Spleen (tissue), 11 donors: ENCODE results near the gene PAXIP1. TPM values are rescaled to one million over a fixed set of nuclear protein-coding genes. Genes with fewer than 3 reads are reported as not detected.

ENCODE experiments used
- DNase-seq: peaks from one replicate; pipeline ENCODE4 v3.0.0-alpha.2; 2020
- H3K27ac ChIP-seq, 8 donors: fragments of 200-600 bp; sonication (generic) in 7 of 8; 1 replicate in 4 of 8; 2 replicates in 4 of 8; pipeline versions ENCODE4 v1.5.0 to v1.8.0; 2016 to 2021; ENCODE audit warnings: inconsistent platforms in 4 of 8, mild to moderate bottlenecking in 4 of 8, moderate library complexity in 1 of 8
- H3K27me3 ChIP-seq, 7 donors: fragments of 200-600 bp; sonication (generic) in 6 of 7; replicated peaks in 1 of 7; 1 replicate in 4 of 7; 2 replicates in 3 of 7; pipeline versions ENCODE4 v1.5.0 to v1.8.0; 2016 to 2021; ENCODE audit warnings: inconsistent platforms in 3 of 7, mild to moderate bottlenecking in 1 of 7
- H3K36me3 ChIP-seq, 6 donors: fragments of 200-600 bp; sonication (generic) in 5 of 6; 1 replicate in 4 of 6; 2 replicates in 2 of 6; pipeline versions ENCODE4 v1.5.0 to v1.8.0; 2016 to 2021; ENCODE audit warnings: inconsistent platforms in 2 of 6
- H3K4me1 ChIP-seq, 6 donors: fragments of 200-600 bp; sonication (generic) in 5 of 6; 1 replicate in 3 of 6; 2 replicates in 3 of 6; pipeline versions ENCODE4 v1.5.0 to v1.8.0; 2016 to 2021; ENCODE audit warnings: inconsistent platforms in 3 of 6
- H3K4me3 ChIP-seq, 8 donors: fragments of 200-600 bp; sonication (generic) in 7 of 8; 1 replicate in 4 of 8; 2 replicates in 4 of 8; pipeline versions ENCODE4 v1.5.0 to v1.8.0; 2016 to 2021; ENCODE audit warnings: inconsistent platforms in 4 of 8, mild to moderate bottlenecking in 4 of 8, moderate library complexity in 2 of 8
- H3K9me3 ChIP-seq, 8 donors: fragments of 200-600 bp; sonication (generic) in 7 of 8; 1 replicate in 4 of 8; 2 replicates in 4 of 8; pipeline versions ENCODE4 v1.5.0 to v1.8.0; 2016 to 2021; ENCODE audit warnings: inconsistent platforms in 4 of 8
- POLR2A ChIP-seq, 3 donors: fragments of 450-650 bp; IDR thresholded peaks; one replicate each; pipeline ENCODE4 v1.5.1; 2017; ENCODE audit warnings: antibody characterized with exemption in 3 of 3, mild to moderate bottlenecking in 1 of 3
- POLR2AphosphoS5 ChIP-seq, 3 donors: sonication (generic); formaldehyde crosslinking; IDR thresholded peaks; one replicate each; pipeline ENCODE4 v1.5.1; 2017; ENCODE audit warnings: antibody characterized with exemption in 3 of 3
- WGBS, 5 donors: extraction: QIAGEN DNeasy Blood & Tissue Kit in 3 of 5; methylation state at CpG; one replicate each; pipeline versions ENCODE4 v1.1.5 to v1.1.7; 2013 to 2018; 5-methylcytosine and 5-hydroxymethylcytosine counted together
- intact Hi-C: fragments of 100-400 bp; cut with DNase I; formaldehyde crosslinking; loops from one replicate; pipeline ENCODE4 v1.15.0; 2023; ENCODE audit warnings: low total_unique reads
- polyA plus RNA-seq, 3 donors: library from polyadenylated mRNA; stranded (reverse); fragments of 200-250 nt; gene quantifications; one replicate each; pipeline ENCODE4 v1.2.1, GENCODE V29; 2013
- total RNA-seq, 7 donors: library from RNA; depleted of rRNA in 3 of 7; stranded (reverse); fragments of >200 nt in 3 of 7; fragmentation: NEBNext Ultra II Directional in 4 of 7; extraction: Animal tissue kit (Norgen Biotek cat#: 25700) in 4 of 7; gene quantifications; one replicate each; pipeline versions ENCODE4 v1.1.0 to v1.2.1, GENCODE V29; 2016 to 2021
- TF ChIP-seq, protein P1 (sequence below), 11 experiments: fragments of 200-600 bp in 7 of 11; fragments of 450-650 bp in 4 of 11; sonication (generic) in 4 of 11; IDR thresholded peaks in 8 of 11; conservative IDR thresholded peaks in 3 of 11; 1 replicate in 7 of 11; 2 replicates in 4 of 11; pipeline versions ENCODE4 v1.4.0 to v1.8.0; 2016 to 2021; ENCODE audit warnings: antibody characterized with exemption in 11 of 11, inconsistent platforms in 4 of 11, mild to moderate bottlenecking in 1 of 11
- donor health status: healthy with polysubstance abuse.
- donor health status: DM: no; HTN: no; CAD: no; lungs with moderate emphysema.
- donor health status: DM: no; HTN: no; CAD: no.
- donor health status: Bipolar disorder and iron deficiency.
- donor health status: healthy.
- donor health status: DM: no; HTN: no; CAD: no.
- donor health status: DM: yes; HTN: yes; CAD: no.

PAXIP1 gene
- total and polyA plus RNA-seq, 10 donors = 2.7 to 15.0 (median 13.3) TPM

GRCh38 chr7:155001756-155002410 is 1.0 kb downstream of the PAXIP1 start:
- WGBS, 5 donors = 15 to 23% (median 16%) methylated on average over 16 to 24 of the region's 24 CpGs
- TF ChIP-seq POLR2A (IDR thresholded peaks at IDR 0.05) = no peak
- TF ChIP-seq, protein P1, sequence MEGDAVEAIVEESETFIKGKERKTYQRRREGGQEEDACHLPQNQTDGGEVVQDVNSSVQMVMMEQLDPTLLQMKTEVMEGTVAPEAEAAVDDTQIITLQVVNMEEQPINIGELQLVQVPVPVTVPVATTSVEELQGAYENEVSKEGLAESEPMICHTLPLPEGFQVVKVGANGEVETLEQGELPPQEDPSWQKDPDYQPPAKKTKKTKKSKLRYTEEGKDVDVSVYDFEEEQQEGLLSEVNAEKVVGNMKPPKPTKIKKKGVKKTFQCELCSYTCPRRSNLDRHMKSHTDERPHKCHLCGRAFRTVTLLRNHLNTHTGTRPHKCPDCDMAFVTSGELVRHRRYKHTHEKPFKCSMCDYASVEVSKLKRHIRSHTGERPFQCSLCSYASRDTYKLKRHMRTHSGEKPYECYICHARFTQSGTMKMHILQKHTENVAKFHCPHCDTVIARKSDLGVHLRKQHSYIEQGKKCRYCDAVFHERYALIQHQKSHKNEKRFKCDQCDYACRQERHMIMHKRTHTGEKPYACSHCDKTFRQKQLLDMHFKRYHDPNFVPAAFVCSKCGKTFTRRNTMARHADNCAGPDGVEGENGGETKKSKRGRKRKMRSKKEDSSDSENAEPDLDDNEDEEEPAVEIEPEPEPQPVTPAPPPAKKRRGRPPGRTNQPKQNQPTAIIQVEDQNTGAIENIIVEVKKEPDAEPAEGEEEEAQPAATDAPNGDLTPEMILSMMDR (IDR thresholded peaks at IDR 0.05 in 8 of 11, conservative IDR thresholded peaks at IDR 0.05 in 3 of 11) = no peak
- intact Hi-C loops = loop anchor here (10.0 kb wide), 1 partner anchor 77 kb away; no protein-coding TSS in a partner anchor
- Histone ChIP-seq H3K36me3 (peaks cover 0 to 31% (median 14%) of the 10 kb centered on the region in 6 donors), H3K4me1 (peaks cover 11 to 50% (median 24%) of the 10 kb centered on the region in 6 donors), H3K27me3 (no peaks in the 10 kb centered on the region), H3K9me3 (no peaks in the 10 kb centered on the region), H3K4me3 (peak overlapping the region; percentile 57 to 97 (median 85)), H3K27ac (peak overlapping the region in 5 of 8 donors; percentile 57 to 96 (median 91))
- no peak for DNase-seq

DNA sequence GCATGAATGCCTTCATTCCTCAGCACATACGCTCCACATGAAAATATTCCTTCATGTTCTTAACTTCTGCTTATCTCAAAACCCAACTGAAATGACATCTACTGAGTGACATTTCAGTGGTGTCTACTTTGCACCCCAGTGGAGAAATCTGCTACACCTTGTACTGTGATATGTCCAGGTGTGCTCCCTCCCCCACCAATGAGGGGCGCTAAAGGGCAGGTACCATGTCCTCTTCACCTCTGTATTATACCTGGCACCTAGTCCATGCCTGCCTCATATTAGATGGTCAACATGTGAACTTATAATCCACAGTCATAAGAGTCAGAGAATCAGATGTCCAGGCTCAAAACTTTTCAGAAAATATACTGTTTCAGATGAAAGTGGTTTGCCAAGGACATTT is 2.1 kb downstream of the PAXIP1 start:
- WGBS, 5 donors = 78 to 89% (median 85%) methylated on average over 2 of the region's 2 CpGs
- TF ChIP-seq, protein P1 (IDR thresholded peaks at IDR 0.05 in 8 of 11, conservative IDR thresholded peaks at IDR 0.05 in 3 of 11) = no peak
- TF ChIP-seq POLR2A (IDR thresholded peaks at IDR 0.05) = no peak
- TF ChIP-seq POLR2AphosphoS5 (IDR thresholded peaks at IDR 0.05) = no peak
- H3K4me3 ChIP-seq = no peak overlapping the region
- H3K27ac ChIP-seq = no peak overlapping the region
- H3K9me3 ChIP-seq = no peaks in the 10 kb centered on the region
- no peak for DNase-seq
- peaks cover 11 to 50% (median 24%) of the 10 kb centered on the region in 6 donors for H3K4me1 ChIP-seq
- peaks cover 0 to 35% (median 21%) of the 10 kb centered on the region in 6 donors for H3K36me3 ChIP-seq
- no peaks in the 10 kb centered on the region for H3K27me3 ChIP-seq
- intact Hi-C loops = loop anchor here (10.0 kb wide), 1 partner anchor 76 kb away; no protein-coding TSS in a partner anchor

DNA sequence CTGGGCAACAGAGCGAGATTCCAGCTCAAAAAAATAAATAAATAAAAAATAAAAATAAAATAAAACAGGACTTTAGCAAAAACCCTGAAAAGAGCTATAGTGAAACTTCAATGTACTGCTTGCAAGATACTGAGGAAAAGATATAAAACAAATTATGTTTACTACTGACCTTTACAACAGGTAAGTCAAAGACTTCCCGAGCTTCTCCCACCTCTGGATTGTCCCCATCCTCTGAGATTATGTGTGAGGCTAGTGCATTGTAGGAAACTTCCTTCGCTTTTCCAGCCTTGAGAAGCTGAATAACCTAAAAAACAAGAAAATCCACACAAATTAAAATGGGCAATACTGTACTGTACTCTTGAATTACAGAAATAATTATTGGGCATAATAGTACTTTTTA is 4.4 kb downstream of the PAXIP1 start:
- WGBS, 5 donors = 93 to 98% (median 96%) methylated on average over 3 of the region's 3 CpGs
- Histone ChIP-seq H3K36me3 (peaks cover 0 to 56% (median 23%) of the 10 kb centered on the region in 6 donors), H3K4me3 (no peak overlapping the region), H3K4me1 (peaks cover 4 to 31% (median 10%) of the 10 kb centered on the region in 6 donors), H3K27ac (no peak overlapping the region), H3K27me3 (no peaks in the 10 kb centered on the region), H3K9me3 (no peaks in the 10 kb centered on the region)
- TF ChIP-seq, protein P1 (IDR thresholded peaks at IDR 0.05 in 8 of 11, conservative IDR thresholded peaks at IDR 0.05 in 3 of 11) = no peak
- TF ChIP-seq POLR2A (IDR thresholded peaks at IDR 0.05) = no peak
- TF ChIP-seq POLR2AphosphoS5 (IDR thresholded peaks at IDR 0.05) = no peak
- intact Hi-C loops = no loop called here
- DNase-seq = no peak

- Histone ChIP-seq H3K9me3 (no peaks in the 10 kb centered on the region), H3K27me3 (no peaks in the 10 kb centered on the region), H3K36me3 (peaks cover 0 to 62% (median 23%) of the 10 kb centered on the region in 6 donors), H3K27ac (no peak overlapping the region), H3K4me1 (peaks cover 4 to 31% (median 10%) of the 10 kb centered on the region in 6 donors), H3K4me3 (no peak overlapping the region)
- no peak for TF ChIP-seq POLR2AphosphoS5 (IDR thresholded peaks at IDR 0.05)
- TF ChIP-seq, protein P1 (IDR thresholded peaks at IDR 0.05 in 8 of 11, conservative IDR thresholded peaks at IDR 0.05 in 3 of 11) = no peak
- no peak for TF ChIP-seq POLR2A (IDR thresholded peaks at IDR 0.05)
- intact Hi-C loops = no loop called here
- no peak for DNase-seq
- 87 to 93% (median 93%) methylated on average over 10 of the region's 10 CpGs for WGBS, 5 donors
These were observed 5.0 kb downstream of the PAXIP1 start for GRCh38 chr7:154997840-154998370.
